Smooth muscle cell (in vitro differentiated cells): Measurements from ENCODE around the gene IFRD2. TPM values are rescaled to one million over a fixed set of nuclear protein-coding genes. Genes with fewer than 3 reads are reported as not detected.

Source experiments
- DNase-seq: peaks from one replicate; lab custom pipeline; 2025; ENCODE audit not compliant: unreplicated experiment; lab: John Stamatoyannopoulos, UW
- H2AFZ ChIP-seq: fragments of 200-600 bp; sonication (generic); 2 replicates; pipeline ENCODE4 v1.6.0; 2016; ENCODE audit warnings: antibody characterized with exemption, low read depth, mild to moderate bottlenecking
- H3F3A ChIP-seq: fragments of 200-600 bp; sonication (generic); 2 replicates; pipeline ENCODE4 v1.6.0; 2017; ENCODE audit warnings: antibody characterized with exemption, low read depth
- H3K27ac ChIP-seq: fragments of 200-600 bp; sonication (generic); 2 replicates; pipeline ENCODE4 v1.5.1; 2016; ENCODE audit warnings: low read depth, mild to moderate bottlenecking
- H3K27me3 ChIP-seq: fragments of 200-600 bp; sonication (generic); 2 replicates; pipeline ENCODE4 v1.6.1; 2016; ENCODE audit warnings: low read depth, mild to moderate bottlenecking
- H3K36me3 ChIP-seq: fragments of 200-600 bp; sonication (generic); 2 replicates; pipeline ENCODE4 v1.5.1; 2016; ENCODE audit warnings: low read depth
- H3K4me1 ChIP-seq: fragments of 200-600 bp; sonication (generic); 2 replicates; pipeline ENCODE4 v1.5.1; 2016; ENCODE audit warnings: low read depth
- H3K4me2 ChIP-seq: fragments of 200-600 bp; sonication (generic); 2 replicates; pipeline ENCODE4 v1.6.0; 2016; ENCODE audit warnings: mild to moderate bottlenecking
- H3K4me3 ChIP-seq: fragments of 200-600 bp; sonication (generic); 2 replicates; pipeline ENCODE4 v1.5.1; 2016; ENCODE audit warnings: mild to moderate bottlenecking
- H3K79me2 ChIP-seq: fragments of 200-600 bp; sonication (generic); 2 replicates; pipeline ENCODE4 v1.6.0; 2016; ENCODE audit warnings: low read depth, mild to moderate bottlenecking
- H3K9ac ChIP-seq: fragments of 200-600 bp; sonication (generic); 2 replicates; pipeline ENCODE4 v1.6.0; 2016; ENCODE audit warnings: low read depth
- H3K9me3 ChIP-seq: fragments of 200-600 bp; sonication (generic); replicated peaks from 2 replicates; pipeline ENCODE4 v1.5.1; 2016; ENCODE audit warnings: low read depth
- H4K20me1 ChIP-seq: fragments of 200-600 bp; sonication (generic); 2 replicates; pipeline ENCODE4 v1.6.0; 2016; ENCODE audit warnings: low read depth
- CTCF ChIP-seq: fragments of 200-600 bp; sonication (generic); IDR thresholded peaks from 2 replicates; pipeline ENCODE4 v1.5.1; 2017; ENCODE audit warnings: borderline replicate concordance, mild to moderate bottlenecking, antibody characterized with exemption; ENCODE audit not compliant: insufficient read depth, poor library complexity, severe bottlenecking
- WGBS: methylation state at CpG from one replicate; pipeline ENCODE4 v1.1.7; 2016; ENCODE audit warnings: low lambda C conversion rate; 5-methylcytosine and 5-hydroxymethylcytosine counted together
- polyA plus RNA-seq: library from polyadenylated mRNA; unstranded; fragments of >200 nt; fragmentation: Nextera tagmentation; extraction: Ambion mirVana; gene quantifications from 2 replicates; pipeline ENCODE4 v1.2.1, GENCODE V29; 2016
- total RNA-seq: library from RNA; depleted of rRNA; stranded (reverse); fragments of >200 nt; gene quantifications from 2 replicates; pipeline ENCODE4 v1.2.3, GENCODE V29; 2014

The IFRD2 gene
- total and polyA plus RNA-seq, 2 experiments from 2014 or later, result 20.8 to 59.3 TPM

DNA sequence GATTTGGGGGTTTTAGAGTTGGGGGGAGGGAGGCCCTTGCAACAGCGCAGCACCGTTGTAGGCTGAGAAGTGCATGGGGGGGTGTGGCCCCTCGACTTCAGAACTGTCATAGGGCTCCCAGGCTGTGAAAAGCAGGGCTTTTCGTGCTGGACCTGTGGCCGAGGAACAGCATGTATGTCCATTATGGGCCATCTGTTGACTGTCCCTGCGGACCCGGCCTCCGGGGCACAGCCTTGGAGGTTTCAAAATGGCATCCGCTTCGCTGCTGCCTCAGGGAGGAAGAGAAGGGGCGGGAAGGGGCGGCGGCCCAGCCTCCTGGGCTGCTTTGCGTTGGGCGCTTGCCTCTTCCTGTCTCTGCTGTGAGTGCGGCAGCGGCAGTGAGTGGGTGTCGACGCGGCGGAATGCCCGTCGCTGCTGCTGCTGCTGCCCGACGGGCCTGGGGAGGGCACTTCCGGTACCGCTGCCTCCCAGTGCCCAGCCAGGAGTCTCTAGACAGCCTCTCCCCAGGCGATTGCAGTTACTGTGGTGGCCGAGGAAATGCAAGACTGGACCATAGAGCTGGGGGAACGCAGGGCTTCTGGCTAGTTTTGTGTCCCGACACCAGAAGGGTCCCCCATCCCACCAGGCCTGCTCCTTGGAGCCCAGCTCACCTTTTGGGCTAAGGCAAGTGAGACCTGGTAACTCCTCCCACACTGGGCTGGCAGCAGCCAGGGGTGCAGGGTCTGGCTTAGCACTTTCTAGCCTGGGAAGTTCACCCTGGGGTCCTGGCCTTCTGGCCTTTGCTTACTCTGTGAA, 54.3 kb downstream of the IFRD2 start:
- TF ChIP-seq CTCF, result no peak
- H3K4me3 ChIP-seq, result peak overlapping the region; percentile 74
- no peaks in the 10 kb centered on the region for H3K27me3 ChIP-seq
- H4K20me1 ChIP-seq, result peaks cover 64% of the 10 kb centered on the region
- 5% methylated on average over 30 of the region's 31 CpGs for WGBS
- peak overlapping the region; percentile 89 for H3K4me2 ChIP-seq
- H3F3A ChIP-seq, result peaks cover 4% of the 10 kb centered on the region
- peak overlapping the region; percentile 73 for H3K27ac ChIP-seq
- no peaks in the 10 kb centered on the region for H3K9me3 ChIP-seq
- peak; percentile 51 for DNase-seq
- H3K36me3 ChIP-seq, result no peaks in the 10 kb centered on the region
- H3K9ac ChIP-seq, result peak overlapping the region; percentile 78
- H3K79me2 ChIP-seq, result peaks cover 70% of the 10 kb centered on the region
- no peak overlapping the region for H2AFZ ChIP-seq
- H3K4me1 ChIP-seq, result peaks cover 52% of the 10 kb centered on the region

Other genes with a start within 250 kb of the IFRD2 start
- 151 and 177 TPM in 2 replicates for gene RBM5, start 203.5 kb downstream of the IFRD2 start, total RNA-seq
- gene RBM5, start 203.5 kb downstream of the IFRD2 start, polyA plus RNA-seq, result 56.0 and 67.6 TPM in 2 replicates
- 16.9 and 25.0 TPM in 2 replicates for gene SEMA3F, start 137.1 kb downstream of the IFRD2 start, total RNA-seq
- gene SEMA3F, start 137.1 kb downstream of the IFRD2 start, polyA plus RNA-seq, result 9.2 and 17.8 TPM in 2 replicates
- gene GNAT1, start 100.8 kb downstream of the IFRD2 start, total RNA-seq, result not detected in 2 replicates
- 0.24 TPM in 1 of 2 replicates, not detected in the other for gene GNAT1, start 100.8 kb downstream of the IFRD2 start, polyA plus RNA-seq
- 0.58 and 3.9 TPM in 2 replicates for gene SLC38A3, start 87.2 kb downstream of the IFRD2 start, total RNA-seq
- 3.5 and 4.2 TPM in 2 replicates for gene SLC38A3, start 87.2 kb downstream of the IFRD2 start, polyA plus RNA-seq
- gene GNAI2, start 56.2 kb downstream of the IFRD2 start, total RNA-seq, result 209 and 230 TPM in 2 replicates
- gene GNAI2, start 56.2 kb downstream of the IFRD2 start, polyA plus RNA-seq, result 454 and 466 TPM in 2 replicates
- 26.8 and 48.3 TPM in 2 replicates for gene SEMA3B, start 23.3 kb downstream of the IFRD2 start, total RNA-seq
- 26.3 and 70.7 TPM in 2 replicates for gene SEMA3B, start 23.3 kb downstream of the IFRD2 start, polyA plus RNA-seq
- 0.09 and 0.18 TPM in 2 replicates for gene LSMEM2, start 13.3 kb downstream of the IFRD2 start, total RNA-seq
- gene LSMEM2, start 13.3 kb downstream of the IFRD2 start, polyA plus RNA-seq, result 0.87 TPM in 1 of 2 replicates, not detected in the other
- 1.6 and 2.5 TPM in 2 replicates for gene HYAL3, start 7.0 kb upstream of the IFRD2 start, total RNA-seq
- 3.7 and 6.7 TPM in 2 replicates for gene HYAL3, start 7.0 kb upstream of the IFRD2 start, polyA plus RNA-seq
- gene NAA80, start 7.0 kb upstream of the IFRD2 start, total RNA-seq, result 11.3 and 13.0 TPM in 2 replicates
- gene NAA80, start 7.0 kb upstream of the IFRD2 start, polyA plus RNA-seq, result 16.7 and 21.9 TPM in 2 replicates
- 0.54 and 1.0 TPM in 2 replicates for gene HYAL1, start 11.1 kb upstream of the IFRD2 start, total RNA-seq
- gene HYAL1, start 11.1 kb upstream of the IFRD2 start, polyA plus RNA-seq, result 1.4 TPM in 1 of 2 replicates, not detected in the other
- 74.7 and 88.0 TPM in 2 replicates for gene HYAL2, start 30.3 kb upstream of the IFRD2 start, total RNA-seq
- 72.8 and 83.3 TPM in 2 replicates for gene HYAL2, start 30.3 kb upstream of the IFRD2 start, polyA plus RNA-seq
- gene TUSC2, start 35.8 kb upstream of the IFRD2 start, total RNA-seq, result 25.1 and 28.8 TPM in 2 replicates
- 53.4 and 57.5 TPM in 2 replicates for gene TUSC2, start 35.8 kb upstream of the IFRD2 start, polyA plus RNA-seq
- 25.3 and 27.6 TPM in 2 replicates for gene RASSF1, start 48.4 kb upstream of the IFRD2 start, total RNA-seq
- gene RASSF1, start 48.4 kb upstream of the IFRD2 start, polyA plus RNA-seq, result 58.5 and 62.2 TPM in 2 replicates
- gene ZMYND10, start 53.3 kb upstream of the IFRD2 start, total RNA-seq, result 0.27 and 1.4 TPM in 2 replicates
- gene ZMYND10, start 53.3 kb upstream of the IFRD2 start, polyA plus RNA-seq, result 0.21 and 1.7 TPM in 2 replicates
- 18.0 and 25.1 TPM in 2 replicates for gene NPRL2, start 58.3 kb upstream of the IFRD2 start, total RNA-seq
- gene NPRL2, start 58.3 kb upstream of the IFRD2 start, polyA plus RNA-seq, result 29.3 and 39.7 TPM in 2 replicates
- 15.1 and 21.6 TPM in 2 replicates for gene CYB561D2, start 58.4 kb upstream of the IFRD2 start, total RNA-seq
- gene CYB561D2, start 58.4 kb upstream of the IFRD2 start, polyA plus RNA-seq, result 22.6 and 30.7 TPM in 2 replicates
- 33.6 and 42.7 TPM in 2 replicates for gene TMEM115, start 67.1 kb upstream of the IFRD2 start, total RNA-seq
- gene TMEM115, start 67.1 kb upstream of the IFRD2 start, polyA plus RNA-seq, result 53.2 and 56.6 TPM in 2 replicates
- gene CACNA2D2, start 211.2 kb upstream of the IFRD2 start, total RNA-seq, result 0.27 and 0.31 TPM in 2 replicates
- gene CACNA2D2, start 211.2 kb upstream of the IFRD2 start, polyA plus RNA-seq, result 0.51 and 0.58 TPM in 2 replicates